Suprapubic skin (tissue), 4 donors: ENCODE measurements around the gene CNTROB. TPM values are rescaled to one million over a fixed set of nuclear protein-coding genes. Genes with fewer than 3 reads are reported as not detected.

Experiments used
- DNase-seq, 2 donors: peaks; one replicate each; pipeline ENCODE4 v3.0.0-alpha.2; 2019; ENCODE audit warnings: low spot score in 2 of 2
- H3K27ac ChIP-seq: fragments of 200-600 bp; sonication (generic); one replicate; pipeline ENCODE4 v1.5.1; 2019
- H3K27me3 ChIP-seq: fragments of 200-600 bp; sonication (generic); one replicate; pipeline ENCODE4 v1.5.1; 2019
- H3K36me3 ChIP-seq: fragments of 200-600 bp; sonication (generic); one replicate; pipeline ENCODE4 v1.5.1; 2019
- H3K4me1 ChIP-seq: fragments of 200-600 bp; sonication (generic); one replicate; pipeline ENCODE4 v1.5.1; 2019
- H3K4me3 ChIP-seq: fragments of 200-600 bp; sonication (generic); one replicate; pipeline ENCODE4 v1.5.1; 2019; ENCODE audit warnings: mild to moderate bottlenecking
- H3K9me3 ChIP-seq: fragments of 200-600 bp; sonication (generic); one replicate; pipeline ENCODE4 v1.5.1; 2019
- EP300 ChIP-seq: sonication (generic); formaldehyde crosslinking; IDR thresholded peaks from one replicate; pipeline ENCODE4 v1.6.1; 2017; ENCODE audit warnings: antibody characterized with exemption
- POLR2A ChIP-seq, 2 donors: fragments of 450-650 bp; IDR thresholded peaks; one replicate each; pipeline ENCODE4 v1.6.1; 2017; ENCODE audit warnings: antibody characterized with exemption in 2 of 2, mild to moderate bottlenecking in 2 of 2, moderate library complexity in 2 of 2
- POLR2AphosphoS5 ChIP-seq, 3 donors: sonication (generic); formaldehyde crosslinking; IDR thresholded peaks; one replicate each; pipeline ENCODE4 v1.6.1; 2017; ENCODE audit warnings: antibody characterized with exemption in 3 of 3
- WGBS: methylation state at CpG from one replicate; pipeline ENCODE4 v1.1.5; 2018; 5-methylcytosine and 5-hydroxymethylcytosine counted together
- total RNA-seq, 4 donors: library from RNA; depleted of rRNA; stranded (reverse); fragments of >200 nt; gene quantifications; one replicate each; pipeline ENCODE4 v1.1.0, GENCODE V29; 2016
- TF ChIP-seq, protein P1 (sequence below), 2 donors: fragments of 200-600 bp in 1 of 2; fragments of 450-650 bp in 1 of 2; sonication (generic) in 1 of 2; IDR thresholded peaks; one replicate each; pipeline ENCODE4 v1.5.1; 2016 to 2019; ENCODE audit warnings: antibody characterized with exemption in 2 of 2, mild to moderate bottlenecking in 1 of 2, moderate library complexity in 1 of 2

The CNTROB gene
- total RNA-seq, 4 donors from 2014 or later = 23.7 to 57.0 (median 30.8) TPM

DNA sequence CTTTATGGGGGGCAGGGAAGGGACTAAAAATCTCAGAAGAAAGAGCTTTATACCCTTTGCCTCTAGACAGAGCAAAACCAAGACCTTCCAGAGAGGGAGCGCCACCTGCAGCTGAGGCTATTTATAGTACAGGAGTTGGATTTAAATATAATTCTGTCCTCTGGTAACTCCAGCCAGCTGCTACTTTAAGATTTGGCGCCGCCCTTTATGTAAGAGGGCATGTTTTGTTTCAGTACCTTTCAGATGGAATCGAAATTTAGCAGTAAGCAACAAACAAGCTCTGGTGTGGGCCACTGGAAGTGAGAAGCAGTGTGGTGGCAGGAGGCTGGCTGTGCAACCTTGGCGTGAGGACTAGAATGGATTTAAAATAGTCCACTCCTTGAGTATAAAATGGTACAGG lies 65.2 kb downstream of the CNTROB start:
- TF ChIP-seq, protein P1, sequence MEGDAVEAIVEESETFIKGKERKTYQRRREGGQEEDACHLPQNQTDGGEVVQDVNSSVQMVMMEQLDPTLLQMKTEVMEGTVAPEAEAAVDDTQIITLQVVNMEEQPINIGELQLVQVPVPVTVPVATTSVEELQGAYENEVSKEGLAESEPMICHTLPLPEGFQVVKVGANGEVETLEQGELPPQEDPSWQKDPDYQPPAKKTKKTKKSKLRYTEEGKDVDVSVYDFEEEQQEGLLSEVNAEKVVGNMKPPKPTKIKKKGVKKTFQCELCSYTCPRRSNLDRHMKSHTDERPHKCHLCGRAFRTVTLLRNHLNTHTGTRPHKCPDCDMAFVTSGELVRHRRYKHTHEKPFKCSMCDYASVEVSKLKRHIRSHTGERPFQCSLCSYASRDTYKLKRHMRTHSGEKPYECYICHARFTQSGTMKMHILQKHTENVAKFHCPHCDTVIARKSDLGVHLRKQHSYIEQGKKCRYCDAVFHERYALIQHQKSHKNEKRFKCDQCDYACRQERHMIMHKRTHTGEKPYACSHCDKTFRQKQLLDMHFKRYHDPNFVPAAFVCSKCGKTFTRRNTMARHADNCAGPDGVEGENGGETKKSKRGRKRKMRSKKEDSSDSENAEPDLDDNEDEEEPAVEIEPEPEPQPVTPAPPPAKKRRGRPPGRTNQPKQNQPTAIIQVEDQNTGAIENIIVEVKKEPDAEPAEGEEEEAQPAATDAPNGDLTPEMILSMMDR (IDR thresholded peaks at IDR 0.05) = no peak
- no peak for TF ChIP-seq POLR2A (IDR thresholded peaks at IDR 0.05)
- no peak for TF ChIP-seq POLR2AphosphoS5 (IDR thresholded peaks at IDR 0.05)
- TF ChIP-seq EP300 = no peak
- Histone ChIP-seq H3K27me3 (peaks cover 38% of the 10 kb centered on the region), H3K27ac (no peak overlapping the region), H3K36me3 (no peaks in the 10 kb centered on the region), H3K4me3 (no peak overlapping the region), H3K9me3 (no peaks in the 10 kb centered on the region), H3K4me1 (peaks cover 4% of the 10 kb centered on the region)
- 14% methylated on average over 5 of the region's 5 CpGs for WGBS
- no peak for DNase-seq

Other genes starting within 250 kb of the CNTROB start
- gene TP53, start 244.7 kb upstream of the CNTROB start, total RNA-seq = 10 to 100 TPM; 37.2 to 77.2 (median 65.2) TPM
- 1 to 10 TPM; 3.9 to 7.6 (median 5.5) TPM for gene WRAP53, start 243.7 kb upstream of the CNTROB start, total RNA-seq
- 1 to 10 TPM; 6.2 to 9.2 (median 9.0) TPM for gene EFNB3, start 227.0 kb upstream of the CNTROB start, total RNA-seq
- under 1 TPM in 2 of 4 donors, not detected in 2; 0.08 to 0.19 TPM for gene DNAH2, start 214.5 kb upstream of the CNTROB start, total RNA-seq
- 10 to 100 TPM; 21.4 to 31.0 (median 26.7) TPM for gene KDM6B, start 98.0 kb upstream of the CNTROB start, total RNA-seq
- 1 to 10 TPM; 4.2 to 7.6 (median 5.1) TPM for gene TMEM88, start 77.1 kb upstream of the CNTROB start, total RNA-seq
- 10 to 100 TPM; 46.2 to 90.6 (median 47.6) TPM for gene NAA38, start 74.6 kb upstream of the CNTROB start, total RNA-seq
- 10 to 100 TPM in 1 of 4 donors, 1 to 10 TPM in 3; 7.1 to 10.8 (median 9.8) TPM for gene CYB5D1, start 74.2 kb upstream of the CNTROB start, total RNA-seq
- 10 to 100 TPM; 42.1 to 76.0 (median 67.7) TPM for gene CHD3, start 43.4 kb upstream of the CNTROB start, total RNA-seq
- gene RNF227, start 15.9 kb upstream of the CNTROB start, total RNA-seq = 10 to 100 TPM; 51.1 to 66.3 (median 57.3) TPM
- 1 to 10 TPM in 3 of 4 donors, not detected in 1; 1.9 to 7.5 (median 2.4) TPM for gene KCNAB3, start 2.4 kb upstream of the CNTROB start, total RNA-seq
- gene TRAPPC1, start 260 bp upstream of the CNTROB start, total RNA-seq = 10 to 100 TPM; 39.4 to 64.1 (median 46.2) TPM
- not detected for gene GUCY2D, start 70.4 kb downstream of the CNTROB start, total RNA-seq
- gene ALOX15B, start 106.9 kb downstream of the CNTROB start, total RNA-seq = 100 to 1,000 TPM in 1 of 4 donors, 10 to 100 TPM in 3; 44.8 to 156 (median 78.1) TPM
- gene ALOX12B, start 155.5 kb downstream of the CNTROB start, total RNA-seq = 100 to 1,000 TPM in 3 of 4 donors, 10 to 100 TPM in 1; 91.4 to 150 (median 119) TPM
- 10 to 100 TPM; 44.5 to 95.3 (median 69.9) TPM for gene ALOXE3, start 186.3 kb downstream of the CNTROB start, total RNA-seq
- gene HES7, start 191.9 kb downstream of the CNTROB start, total RNA-seq = not detected
- gene PER1, start 220.2 kb downstream of the CNTROB start, total RNA-seq = 100 to 1,000 TPM; 272 to 655 (median 330) TPM
- gene VAMP2, start 230.7 kb downstream of the CNTROB start, total RNA-seq = 10 to 100 TPM; 41.2 to 64.3 (median 52.8) TPM
- gene TMEM107, start 244.2 kb downstream of the CNTROB start, total RNA-seq = 10 to 100 TPM; 13.7 to 21.4 (median 19.4) TPM